GM18951 (cell line): ENCODE measurements around the gene NAE1.
"Not testable (repeated sequence)": the region's sequence is repeated elsewhere in the genome, so short reads cannot be mapped to it uniquely, and the experiment has no call there.

ENCODE experiments used
- POLR2A ChIP-seq: IDR thresholded peaks from 4 replicates; pipeline ENCODE4 v1.6.1; 2011; ENCODE audit warnings: mild to moderate bottlenecking; ENCODE audit not compliant: insufficient read length, insufficient read depth; ENCODE audit errors: extremely low read depth
- in situ Hi-C: fragments of 300-500 bp; cut with MboI; formaldehyde crosslinking; loops from one replicate; pipeline ENCODE4 v1.12.0; 2022; ENCODE audit warnings: low sequenced_read_pairs, mixed read lengths, inconsistent platforms; ENCODE audit not compliant: unreplicated experiment

NAE1 gene

DNA sequence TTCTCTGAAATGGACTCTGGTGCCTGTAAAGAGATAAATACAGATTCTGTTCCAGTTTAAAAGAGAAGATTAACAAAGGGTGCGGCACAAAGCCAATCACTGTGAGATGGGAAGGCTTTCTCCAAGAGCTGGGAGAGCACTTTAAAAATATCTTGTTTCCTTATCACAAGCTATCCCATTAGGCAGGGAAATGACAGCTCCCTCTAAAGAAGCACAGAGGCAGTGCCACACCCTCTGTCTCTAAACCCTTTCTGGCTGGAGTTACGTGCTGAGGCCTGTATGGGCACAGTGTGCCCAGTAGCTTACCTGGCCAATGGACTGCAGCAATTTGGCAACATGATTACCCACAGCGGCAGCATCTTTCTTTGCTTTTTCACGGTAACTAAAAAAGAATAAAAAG, 20.4 kb downstream of the NAE1 start:
- no peak for TF ChIP-seq POLR2A
- in situ Hi-C loops = no loop called here

DNA sequence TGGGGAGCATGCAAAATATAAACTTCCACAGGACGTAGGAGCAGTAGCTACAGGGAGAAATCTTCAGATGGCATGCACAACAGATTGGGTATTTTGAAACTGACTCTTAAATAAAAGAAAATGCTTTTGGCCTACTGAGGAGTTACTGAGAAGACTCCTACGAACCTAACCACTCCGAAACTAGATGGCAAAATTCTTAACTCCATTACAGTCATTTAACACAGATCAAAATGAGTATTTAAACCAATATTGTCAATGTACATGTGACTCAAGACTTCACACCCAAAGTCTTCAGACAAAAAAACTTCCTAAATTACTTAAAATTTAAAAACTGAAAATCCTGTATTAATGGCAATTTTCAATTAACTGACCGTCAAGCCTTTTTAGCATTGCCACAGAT, 21.0 kb downstream of the NAE1 start:
- no peak for TF ChIP-seq POLR2A
- in situ Hi-C loops = no loop called here

DNA sequence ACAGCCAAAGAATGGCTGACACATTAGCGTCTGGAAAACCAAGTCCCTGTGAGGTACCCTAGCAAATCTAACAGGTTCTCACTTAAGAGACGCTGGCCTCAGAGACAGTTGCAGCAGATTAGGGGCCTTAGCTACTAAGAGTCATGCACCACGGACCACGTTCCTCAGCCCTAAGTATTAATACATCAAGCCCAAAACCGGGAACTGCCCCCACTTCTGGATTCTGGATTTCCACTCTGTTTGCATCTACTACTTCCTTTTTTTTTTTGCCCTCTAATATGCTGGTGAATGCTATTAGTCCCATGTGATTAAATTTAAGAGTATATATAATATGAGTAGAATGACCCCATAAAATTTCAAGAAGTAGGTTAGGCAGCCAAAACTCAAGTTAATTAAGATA, 28.6 kb downstream of the NAE1 start:
- in situ Hi-C loops = no loop called here
- no peak for TF ChIP-seq POLR2A

DNA sequence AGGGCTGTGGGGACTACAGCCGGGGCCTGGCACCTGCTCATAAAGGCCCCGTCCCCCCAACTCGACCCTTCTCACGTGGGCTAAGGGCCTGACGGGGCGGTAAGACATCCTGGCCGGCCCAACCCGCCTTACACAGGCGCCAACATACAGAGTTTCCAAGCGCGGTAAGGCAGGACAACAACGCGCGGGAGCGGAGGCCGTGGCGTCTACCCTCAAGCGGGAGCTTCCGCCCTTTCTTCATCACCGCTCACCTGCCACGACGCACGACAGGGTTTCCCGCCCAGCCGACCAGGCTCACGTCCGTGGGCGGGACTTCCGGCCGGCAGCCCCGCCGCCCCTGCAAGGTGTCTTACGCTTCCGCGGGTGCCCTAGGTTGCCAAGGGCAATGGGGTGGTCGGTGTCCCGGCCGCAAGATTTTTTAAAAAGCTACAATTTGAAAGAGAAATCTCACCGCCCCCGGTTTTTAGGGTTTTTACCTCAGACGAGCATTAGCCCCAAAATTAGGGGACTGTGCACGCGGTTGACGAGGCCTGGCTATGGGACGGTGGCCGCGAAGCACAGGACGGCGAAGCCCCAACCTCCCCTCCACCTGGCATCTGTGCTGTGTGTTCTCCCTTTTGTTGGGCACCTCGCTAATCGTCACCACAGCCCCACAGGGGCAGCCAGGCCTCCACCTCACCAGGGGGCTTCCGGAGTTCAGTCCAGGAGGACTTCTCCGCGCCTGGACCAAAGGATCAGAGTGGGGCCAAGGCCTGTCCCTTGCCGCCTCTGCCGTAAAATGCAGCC, 29.3 kb downstream of the NAE1 start, which contains the start of gene TERB1:
TERB1 (minus strand) TSS at position 265 of the 786 bp plus-strand sequence. CDS start 4,786 bp downstream, outside the sequence.
- in situ Hi-C loops = no loop called here

DNA sequence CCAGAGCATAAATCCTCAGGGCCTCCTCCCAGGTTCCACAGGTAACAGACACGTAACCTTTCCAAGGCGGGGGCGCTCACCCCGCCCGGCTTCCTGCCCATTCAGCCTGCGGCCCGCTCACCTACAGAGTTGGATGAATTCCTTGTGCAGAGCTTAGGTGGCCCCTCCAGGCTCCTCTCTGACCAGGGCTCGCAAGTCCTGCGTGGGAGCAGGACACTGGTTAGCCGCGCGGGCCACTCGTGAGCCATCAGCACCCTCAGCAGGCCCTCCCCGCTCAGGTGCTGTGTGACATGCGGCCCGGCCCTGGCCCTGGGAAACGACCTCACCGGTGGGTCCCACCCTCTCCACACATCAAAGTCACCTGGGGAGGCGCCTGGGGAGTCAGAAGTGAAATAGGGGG, 29.9 kb downstream of the NAE1 start:
- in situ Hi-C loops = no loop called here

More for the DNA sequence above, 29.3 kb downstream of the NAE1 start, which contains the start of gene TERB1:
- TF ChIP-seq POLR2A = no peak

DNA sequence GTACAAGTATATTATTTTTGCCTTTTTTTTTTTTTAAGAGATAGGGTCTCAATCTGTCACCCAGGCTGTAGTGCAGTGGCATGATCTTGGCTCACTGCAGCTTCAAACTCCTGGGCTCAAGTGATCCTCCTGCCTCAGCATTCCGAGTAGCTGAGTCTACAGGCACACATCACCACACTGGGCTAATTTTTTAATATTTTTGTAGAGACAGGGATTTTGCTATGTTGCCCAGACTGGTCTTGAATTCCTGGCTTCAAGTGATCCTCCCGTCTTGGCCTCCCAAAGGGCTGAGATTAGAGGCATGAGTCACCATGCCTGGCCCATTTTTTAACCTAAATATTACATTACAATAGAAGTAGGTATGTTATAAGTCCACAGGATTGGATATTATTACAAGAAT, 32.6 kb downstream of the NAE1 start:
- TF ChIP-seq POLR2A = no peak
- in situ Hi-C loops = no loop called here

More for the DNA sequence above, 29.9 kb downstream of the NAE1 start:
- no peak for TF ChIP-seq POLR2A

DNA sequence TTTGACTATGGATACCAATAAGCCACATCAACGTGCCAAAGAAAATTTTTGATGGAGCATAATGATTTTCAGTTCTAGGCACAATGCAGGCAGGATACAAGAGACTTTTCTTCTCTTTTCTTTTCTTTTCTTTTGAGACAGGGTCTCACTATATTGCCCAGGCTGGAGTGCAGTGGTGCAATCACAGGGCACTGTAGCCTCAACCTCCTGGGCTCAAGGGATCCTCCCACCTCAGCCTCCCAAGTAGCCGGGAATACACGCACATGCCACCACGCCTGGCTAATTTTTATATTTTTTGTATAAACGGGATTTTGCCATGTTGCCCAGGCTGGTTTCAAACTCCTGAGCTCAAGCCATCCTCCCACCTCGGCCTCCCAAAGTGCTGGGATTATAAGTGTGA, 36.8 kb downstream of the NAE1 start:
- in situ Hi-C loops = not testable (repeated sequence)

DNA sequence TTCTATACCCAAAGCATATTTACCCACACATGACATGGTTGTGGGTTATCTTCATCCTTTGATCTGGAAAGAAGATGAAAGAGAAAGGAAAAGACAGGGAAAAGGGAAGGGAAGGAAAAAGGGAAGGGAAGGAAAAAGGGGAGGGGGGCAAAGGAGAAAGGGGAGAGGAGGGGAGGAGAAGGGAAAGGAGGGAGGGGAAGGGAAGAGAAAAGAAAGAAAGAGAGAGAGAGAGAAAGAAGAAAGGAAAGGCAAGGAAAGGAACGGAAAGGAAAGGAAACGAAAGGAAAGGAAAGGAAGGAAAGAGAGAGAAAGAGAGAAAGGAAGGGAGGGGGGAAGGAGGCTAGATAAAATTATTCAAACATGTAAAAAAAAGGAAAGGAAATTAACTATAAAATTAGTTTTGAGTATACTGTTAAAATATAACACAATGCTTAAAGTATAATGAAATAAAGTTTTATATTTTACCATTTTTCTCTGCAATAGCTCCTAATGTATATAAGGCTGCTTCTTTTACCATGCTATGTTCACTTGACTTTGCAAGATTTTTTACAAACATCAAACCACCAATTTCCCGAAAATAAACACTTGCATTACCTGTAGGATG, 40.5 kb downstream of the NAE1 start:
- no peak for TF ChIP-seq POLR2A
- in situ Hi-C loops = no loop called here

DNA sequence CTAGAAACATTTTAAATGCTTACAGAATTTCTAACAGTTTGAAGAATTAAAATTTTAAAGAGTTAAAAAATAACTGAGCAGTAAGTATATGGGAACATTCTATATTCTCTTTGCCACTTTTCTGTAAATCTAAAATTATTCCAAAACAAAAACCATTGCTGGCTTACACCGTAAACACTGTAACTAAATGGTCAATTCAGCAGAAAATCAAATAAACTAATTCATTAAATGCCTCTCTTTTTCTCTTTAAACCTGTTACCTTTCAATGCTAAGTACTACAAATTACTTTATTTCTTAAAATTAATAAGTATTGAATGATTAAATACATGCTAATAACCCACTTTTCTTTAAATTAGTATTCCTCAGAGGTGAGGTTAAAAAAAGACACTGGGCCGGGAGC, 43.3 kb downstream of the NAE1 start:
- in situ Hi-C loops = no loop called here
- no peak for TF ChIP-seq POLR2A

DNA sequence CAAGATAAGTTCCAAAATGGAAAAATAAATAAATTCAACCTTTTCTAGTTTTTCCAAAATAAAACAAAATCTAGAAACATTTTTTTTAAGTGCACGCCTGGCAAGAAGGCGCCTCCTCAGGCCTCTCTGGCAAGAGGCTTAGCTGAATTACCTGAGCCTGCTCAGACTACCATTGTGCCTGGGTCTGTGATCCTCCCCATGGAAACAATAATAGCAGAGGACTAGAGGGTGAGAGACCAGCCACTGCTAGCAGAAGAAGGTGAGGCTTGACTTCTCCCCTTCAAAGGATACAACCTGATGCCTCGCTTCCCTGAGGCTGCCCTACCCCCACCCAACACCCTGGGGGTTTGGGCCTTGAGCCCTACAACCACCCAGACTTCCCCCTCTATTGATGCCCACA, 44.2 kb downstream of the NAE1 start:
- TF ChIP-seq POLR2A = no peak
- in situ Hi-C loops = no loop called here

DNA sequence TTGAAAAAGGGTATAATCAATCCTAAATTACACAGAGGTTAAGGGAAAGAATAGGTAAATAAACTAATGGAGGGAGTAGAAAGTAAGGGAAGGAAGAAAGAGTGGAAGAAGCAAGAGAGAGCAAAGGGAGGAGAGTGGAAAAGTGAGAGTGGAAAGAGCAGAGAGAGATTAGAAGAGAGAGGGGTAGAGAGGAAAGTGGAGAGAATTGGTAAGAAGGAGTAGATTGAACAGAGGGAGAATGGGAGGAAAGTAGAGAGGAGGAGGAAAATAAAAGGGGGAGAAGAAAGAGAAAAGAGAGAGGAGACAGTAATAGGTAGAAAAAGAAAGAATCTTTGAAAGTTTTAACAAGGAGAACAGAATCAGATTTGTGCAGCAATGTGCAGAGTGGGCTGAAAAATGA, 54.3 kb downstream of the NAE1 start:
- in situ Hi-C loops = no loop called here

DNA sequence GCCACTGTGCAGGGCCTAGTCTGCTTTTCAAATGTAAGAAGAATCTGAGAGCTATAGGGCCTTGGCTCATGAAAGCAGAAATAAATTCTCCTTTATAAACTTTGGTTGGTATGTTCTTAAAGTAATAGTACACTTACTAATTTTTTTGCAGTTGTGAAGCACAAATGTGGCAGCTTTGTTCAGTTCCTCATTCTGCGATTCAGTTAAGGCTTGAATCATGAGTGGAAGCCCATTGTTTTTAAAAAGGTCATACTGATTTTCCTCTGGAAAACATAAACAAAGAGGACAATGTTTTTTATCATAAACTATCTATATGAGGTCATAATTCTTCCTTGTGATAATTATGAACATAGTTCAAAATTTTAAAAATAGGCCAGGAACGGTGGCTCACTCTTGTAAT, 55.8 kb downstream of the NAE1 start:
- in situ Hi-C loops = no loop called here
- no peak for TF ChIP-seq POLR2A

More for the DNA sequence above, 54.3 kb downstream of the NAE1 start:
- no peak for TF ChIP-seq POLR2A

DNA sequence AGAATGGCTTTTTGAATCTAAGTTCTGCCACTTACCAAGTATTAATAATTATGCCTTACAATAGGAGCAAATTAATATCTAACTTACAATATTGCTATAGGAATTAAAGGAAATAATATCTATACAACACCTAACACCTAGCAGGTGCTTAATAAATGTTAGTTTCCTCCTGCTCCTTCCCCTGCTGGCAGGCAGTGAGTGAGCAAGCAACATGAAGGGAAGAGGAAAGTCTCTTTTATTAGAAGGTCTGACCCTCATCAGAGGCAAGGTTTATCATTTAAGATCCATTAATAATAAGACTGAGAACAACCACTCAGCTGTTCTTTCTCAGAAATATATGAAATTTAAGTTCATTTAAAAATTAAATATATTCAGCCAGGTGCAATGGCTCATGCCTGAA, 72.7 kb downstream of the NAE1 start:
- in situ Hi-C loops = no loop called here
- no peak for TF ChIP-seq POLR2A

DNA sequence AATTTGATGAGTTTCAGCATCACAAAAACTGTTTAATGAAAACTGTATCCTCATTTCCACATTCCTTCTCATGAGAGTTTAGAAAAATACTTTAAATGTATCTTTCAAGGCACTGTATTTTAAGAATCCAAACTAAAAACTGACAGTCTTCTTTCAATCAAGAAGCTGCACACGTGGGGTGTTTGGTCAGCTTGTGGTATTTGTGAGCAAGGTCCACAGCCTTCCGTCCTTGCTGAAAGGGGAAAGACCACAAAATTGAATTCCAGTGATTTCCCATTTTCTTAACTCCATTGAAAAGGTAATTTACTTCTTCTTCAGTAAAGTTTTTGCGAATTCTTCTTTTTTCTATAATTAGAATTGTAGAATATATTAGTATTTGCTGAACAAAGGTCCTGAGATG, 76.0 kb downstream of the NAE1 start:
- in situ Hi-C loops = no loop called here
- TF ChIP-seq POLR2A = no peak
